Measurements from ENCODE around the gene ZNF460. TPM values are rescaled to one million over a fixed set of nuclear protein-coding genes. Genes with fewer than 3 reads are reported as not detected.

Gene ZNF460
- total and polyA plus RNA-seq, 2 of the 13 experiments (the other 11 are each of a cell fraction or from before 2014, with no cell fraction given) = 14.5 to 44.8 TPM

GRCh38 chr19:57280165-57280961 lies at the start of gene ZNF460 (continued):
- TF ChIP-seq ARID4A (CRISPR knock-in tag; IDR thresholded peaks at IDR 0.05; ENCODE audit: borderline replicate concordance) = peak; percentile 96
- no peak for TF ChIP-seq ZNF749 (CRISPR knock-in tag; IDR thresholded peaks at IDR 0.05; ENCODE audit: borderline replicate concordance)
- peak; percentile 84 for TF ChIP-seq GMEB2 (CRISPR knock-in tag; IDR thresholded peaks at IDR 0.05; ENCODE audit: low read depth)
- TF ChIP-seq ZNF282 (IDR thresholded peaks at IDR 0.05; ENCODE audit: partially characterized antibody) = no peak
- peak; percentile 11; the same call in 1 of the 2 replicates for TF ChIP-seq ARID5B (CRISPR knock-in tag; IDR thresholded peaks at IDR 0.05)
- TF ChIP-seq FOSL1 (CRISPR knock-in tag; IDR thresholded peaks at IDR 0.05; ENCODE audit: borderline replicate concordance) = no peak
- TF ChIP-seq ZNF256 (CRISPR knock-in tag; conservative IDR thresholded peaks at IDR 0.05) = peak; percentile 18; the same call in 1 of the 2 replicates
- TF ChIP-seq MAFK (conservative IDR thresholded peaks at IDR 0.05 in 1 of 2, IDR thresholded peaks at IDR 0.05 in 1 of 2; ENCODE audit: low read length in 2 of 2) = 0 out of 4 replicates have a peak, but pooled peaks of 1 of the 2 experiments have one; percentile 2
- TF ChIP-seq RARA (CRISPR knock-in tag; IDR thresholded peaks at IDR 0.05) = no peak
- TF ChIP-seq ZNF557 (CRISPR knock-in tag; IDR thresholded peaks at IDR 0.05) = no peak
- peak; percentile 54 for TF ChIP-seq DR1 (CRISPR knock-in tag; IDR thresholded peaks at IDR 0.05)
- no peak for TF ChIP-seq ZFP62 (CRISPR knock-in tag; IDR thresholded peaks at IDR 0.05)
- TF ChIP-seq RBM39 (IDR thresholded peaks at IDR 0.05; ENCODE audit: low read depth, low read length, poor library complexity, severe bottlenecking) = no peak
- no peak for TF ChIP-seq CERS6 (CRISPR knock-in tag; IDR thresholded peaks at IDR 0.05)
- peak; percentile 30; the same call in 1 of the 2 replicates for TF ChIP-seq POLR2AphosphoS5 (IDR thresholded peaks at IDR 0.05; ENCODE audit: low read depth, low read length)
- peak; percentile 57; the same call in 1 of the 2 replicates for TF ChIP-seq TFDP1 (CRISPR knock-in tag; IDR thresholded peaks at IDR 0.05; ENCODE audit: borderline replicate concordance)
